ENCODE data around the gene VPS41.

VPS41 gene

DNA sequence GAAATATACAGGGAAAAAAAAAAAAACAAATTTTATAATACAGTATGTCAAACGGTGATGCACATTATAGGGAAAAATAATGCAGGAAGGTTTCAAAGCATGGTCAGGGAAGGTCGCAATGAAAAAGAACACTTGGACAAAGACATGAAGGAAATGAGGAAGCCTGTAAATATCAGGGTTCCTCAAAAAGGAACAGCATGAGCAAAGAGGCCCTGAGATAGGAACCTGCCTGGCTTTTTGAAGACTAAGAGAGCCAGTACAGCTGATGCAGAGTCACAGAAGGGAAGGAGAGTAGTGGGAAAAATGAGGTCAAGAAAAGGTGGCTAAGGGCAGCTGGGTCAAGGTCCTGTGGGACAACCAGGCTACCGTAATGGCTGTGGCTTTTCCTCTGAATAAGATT lies 1.9 kb downstream of the VPS41 start:
- DNase-seq (ENCODE audit: low read depth, low spot score) = no peak

DNA sequence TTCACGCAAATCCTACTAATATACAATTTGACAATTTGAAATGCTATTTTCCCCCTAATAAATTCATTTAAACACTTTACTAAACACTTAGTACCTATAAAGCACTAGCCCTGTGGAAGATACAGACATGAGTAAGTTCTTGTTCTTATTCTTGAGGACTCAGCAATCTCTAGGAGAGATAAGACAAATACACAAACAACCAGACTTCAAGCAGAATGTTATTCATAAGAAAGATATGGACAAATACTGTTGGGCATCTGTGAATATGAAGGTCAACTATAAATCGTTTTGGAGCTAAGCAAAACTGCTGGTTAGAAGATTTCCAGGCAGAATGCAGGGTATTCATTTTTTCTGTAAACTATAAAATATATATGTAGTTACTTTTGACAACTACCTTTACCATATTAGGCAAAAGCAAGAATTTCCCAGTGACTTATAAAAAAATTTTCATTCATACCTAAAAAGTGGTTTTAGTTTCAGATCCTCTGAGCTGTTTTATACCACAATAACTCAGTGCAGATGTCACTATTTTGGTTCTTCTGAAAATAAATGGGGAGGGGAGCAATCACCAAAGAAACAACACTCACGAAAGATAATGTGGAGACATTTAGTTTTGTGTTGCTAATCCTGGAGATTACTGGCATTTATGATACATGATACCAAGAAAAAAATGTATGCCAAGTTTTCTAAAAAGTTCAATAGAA lies 3.8 kb downstream of the VPS41 start:
- DNase-seq (ENCODE audit: low read depth, low spot score) = no peak

DNA sequence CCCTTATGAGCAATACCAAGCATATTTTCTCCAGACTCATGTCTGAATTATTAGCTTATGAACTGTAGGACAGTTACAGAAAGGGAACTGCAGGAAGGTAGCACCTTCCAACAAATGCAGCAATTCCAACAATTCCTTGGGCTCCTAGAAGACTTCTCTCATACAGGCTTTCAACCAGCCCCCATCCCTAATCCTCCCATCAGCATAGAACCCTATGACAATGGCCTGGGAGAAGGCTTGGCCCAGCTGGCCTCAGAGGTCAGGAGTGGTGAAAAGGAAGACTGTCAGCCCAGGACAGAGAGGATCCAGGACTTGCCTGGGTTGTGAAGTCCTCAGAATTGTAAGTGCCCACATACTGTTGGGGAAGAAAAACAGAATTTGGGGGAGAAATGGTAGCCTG lies 5.9 kb downstream of the VPS41 start:
- DNase-seq (ENCODE audit: low read depth, low spot score) = no peak

DNA sequence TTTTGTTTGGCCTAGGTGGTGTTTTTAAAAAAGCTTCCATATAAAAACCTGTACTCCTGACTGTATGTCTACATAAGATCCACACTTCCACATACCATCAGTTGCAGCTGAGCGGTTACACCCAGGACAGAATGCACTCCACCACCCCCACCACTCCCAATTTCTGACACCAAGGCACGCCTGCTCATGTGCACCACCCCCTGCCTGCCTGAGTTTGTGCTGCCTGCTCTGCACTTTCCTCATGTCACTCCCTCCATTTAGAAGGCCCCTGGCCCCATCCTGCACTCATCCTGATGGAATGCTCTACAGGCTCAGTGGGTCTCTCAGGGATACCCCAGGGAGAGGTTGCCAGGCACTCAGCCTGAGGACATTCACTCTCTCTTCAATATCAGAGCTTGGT lies 6.5 kb downstream of the VPS41 start:
- no peak for DNase-seq (ENCODE audit: low read depth, low spot score)

DNA sequence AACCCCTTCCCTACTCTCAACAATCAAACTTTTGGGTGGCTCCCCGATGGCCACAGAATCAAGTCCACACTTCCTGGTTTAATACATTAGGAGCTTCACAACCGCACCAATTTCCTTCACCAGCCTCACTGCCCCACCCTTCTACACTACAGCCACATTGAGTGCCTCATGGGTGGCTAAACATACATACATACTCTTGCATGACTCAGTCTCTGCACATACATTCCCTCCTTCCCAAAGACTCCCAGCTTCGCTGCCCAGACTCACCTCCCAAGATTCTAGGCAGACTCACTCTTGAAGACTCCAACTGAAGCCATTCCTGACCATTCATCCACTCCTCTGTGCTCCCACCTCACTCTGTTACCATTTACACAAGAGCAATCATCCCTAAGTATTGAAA lies 15.9 kb downstream of the VPS41 start:
- no peak for DNase-seq (ENCODE audit: low read depth, low spot score)

DNA sequence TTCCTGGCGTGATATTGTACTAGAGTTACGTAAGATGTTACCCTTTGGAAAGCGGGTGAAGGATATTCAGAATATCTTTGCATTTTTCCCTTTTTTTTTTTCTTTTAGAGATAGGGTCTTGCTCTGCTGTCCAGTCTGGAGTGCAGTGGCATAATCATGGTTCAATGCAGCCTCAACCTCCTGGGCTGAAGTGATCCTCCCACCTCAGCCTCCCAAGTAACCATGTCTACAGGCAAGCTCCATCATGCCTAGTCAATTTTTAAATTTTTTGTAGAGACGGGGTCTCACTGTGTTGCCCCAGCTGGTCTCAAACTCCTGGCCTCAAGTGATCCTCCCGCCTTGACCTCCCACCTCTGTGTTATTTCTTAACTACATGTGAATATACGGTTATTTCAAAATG lies 18.4 kb downstream of the VPS41 start:
- no peak for DNase-seq (ENCODE audit: low read depth, low spot score)

DNA sequence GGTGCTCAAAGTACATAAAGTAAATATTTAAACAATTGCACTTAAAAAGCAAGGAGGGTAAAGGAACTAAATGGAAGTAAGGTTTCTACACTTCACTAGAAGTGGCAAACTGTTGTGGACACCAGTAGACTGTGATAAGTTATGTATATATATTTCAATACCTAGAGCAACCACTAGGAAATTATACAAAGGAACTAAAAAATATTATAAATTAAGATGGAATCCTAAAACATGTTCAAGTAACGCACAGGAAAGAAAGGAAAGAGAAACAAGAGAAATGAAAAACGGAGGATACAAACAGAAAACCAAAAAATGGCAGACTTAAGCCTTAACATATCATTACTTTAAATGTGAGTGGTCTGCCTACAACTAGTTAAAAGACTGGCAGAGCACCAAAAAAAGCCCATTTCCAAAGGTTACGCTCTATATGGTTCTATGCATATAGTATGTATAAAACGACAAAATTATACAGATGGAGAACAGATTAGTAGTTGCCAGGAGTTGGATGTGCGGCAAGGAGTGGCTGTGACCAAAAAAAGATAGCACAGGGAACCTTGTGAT lies 19.0 kb downstream of the VPS41 start:
- no peak for DNase-seq (ENCODE audit: low read depth, low spot score)

DNA sequence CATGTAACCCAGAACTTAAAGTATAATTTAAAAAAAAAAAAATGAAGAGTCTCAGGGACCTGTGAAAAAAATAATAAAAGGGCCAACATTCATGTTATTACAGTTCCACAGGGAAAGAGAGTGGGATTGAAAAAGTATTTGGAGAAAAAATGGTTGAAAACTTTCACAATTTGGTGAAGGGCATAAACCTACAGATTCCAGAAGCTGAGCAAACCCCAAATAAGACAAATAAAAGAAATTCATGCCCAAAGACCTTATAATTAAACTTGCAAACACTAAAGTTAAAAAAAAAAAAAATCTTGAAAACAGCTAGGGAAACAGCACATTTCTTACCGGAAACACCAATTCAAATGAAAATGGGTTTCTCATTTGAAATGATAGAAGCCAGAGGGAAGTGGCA lies 19.9 kb downstream of the VPS41 start:
- DNase-seq (ENCODE audit: low read depth, low spot score) = no peak

DNA sequence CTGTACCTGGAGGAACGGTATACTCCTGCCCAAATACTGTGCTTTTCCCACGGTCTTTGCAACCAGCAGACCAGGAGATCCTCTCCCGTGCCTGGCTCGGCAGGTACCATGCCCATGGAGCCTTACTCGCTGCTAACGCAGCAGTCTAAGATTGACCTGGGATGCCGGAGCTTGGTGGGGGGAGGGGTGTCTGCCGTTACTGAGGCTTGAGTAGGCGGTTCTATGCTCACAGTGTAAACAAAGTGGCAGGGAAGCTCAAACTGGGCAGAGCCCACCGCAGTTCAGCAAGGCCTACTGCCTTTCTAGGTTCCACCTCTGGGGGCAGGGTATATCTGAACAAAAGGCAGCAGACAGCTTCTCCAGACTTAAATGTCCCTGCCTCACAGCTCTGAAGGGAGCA lies 22.7 kb downstream of the VPS41 start:
- no peak for DNase-seq (ENCODE audit: low read depth, low spot score)

DNA sequence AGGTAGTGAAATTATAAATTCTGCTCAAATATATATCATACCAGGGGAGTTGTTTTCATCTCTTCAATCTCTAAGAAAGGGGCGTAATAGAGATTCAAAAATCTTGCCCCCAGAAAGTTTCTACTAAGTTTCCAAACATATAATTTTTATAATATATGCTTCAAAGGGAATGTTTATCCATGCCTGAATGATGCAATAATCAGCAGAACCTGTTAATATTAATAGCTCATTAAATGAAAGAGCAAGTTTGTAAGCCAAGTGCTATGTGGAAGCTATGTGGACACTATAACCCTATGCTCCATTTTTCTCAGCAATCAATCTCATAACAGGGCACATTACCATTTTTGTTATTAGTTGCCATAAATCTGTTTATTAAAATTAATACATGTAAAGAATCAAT lies 25.3 kb downstream of the VPS41 start:
- no peak for DNase-seq (ENCODE audit: low read depth, low spot score)

DNA sequence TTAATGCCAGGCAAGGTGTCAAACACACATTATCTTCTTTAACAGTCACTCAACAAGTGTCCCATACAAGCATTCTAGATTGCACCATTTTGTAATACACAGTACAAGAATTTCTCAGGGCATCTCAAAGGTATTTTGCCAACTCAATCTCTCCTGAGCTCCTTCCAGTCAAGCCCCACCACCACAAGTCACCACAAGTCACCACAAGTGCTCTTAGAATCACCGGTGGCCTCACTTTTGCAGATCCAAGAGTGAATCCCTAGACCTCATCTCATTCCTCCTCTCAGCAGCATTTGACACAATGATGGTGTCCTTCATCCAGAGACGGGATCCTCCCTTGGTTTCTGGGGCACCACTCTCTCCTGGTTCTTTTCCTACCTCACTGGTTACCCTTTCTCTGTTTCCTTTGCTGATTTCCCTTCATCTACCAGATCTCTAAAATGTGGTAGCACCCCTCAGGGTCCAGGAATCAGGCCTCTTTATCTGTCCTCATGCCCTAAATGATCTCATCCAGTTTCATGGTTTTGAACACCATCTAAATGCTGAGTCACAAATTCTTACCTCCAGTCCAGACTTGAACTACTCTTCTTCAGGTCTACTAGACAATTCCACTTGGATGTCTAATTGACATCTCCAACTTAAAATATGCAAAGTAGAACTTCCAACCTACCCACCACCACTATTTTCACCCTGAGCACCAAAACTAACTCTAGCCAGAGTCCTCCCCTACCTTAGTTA lies 26.9 kb downstream of the VPS41 start:
- DNase-seq (ENCODE audit: low read depth, low spot score) = no peak

DNA sequence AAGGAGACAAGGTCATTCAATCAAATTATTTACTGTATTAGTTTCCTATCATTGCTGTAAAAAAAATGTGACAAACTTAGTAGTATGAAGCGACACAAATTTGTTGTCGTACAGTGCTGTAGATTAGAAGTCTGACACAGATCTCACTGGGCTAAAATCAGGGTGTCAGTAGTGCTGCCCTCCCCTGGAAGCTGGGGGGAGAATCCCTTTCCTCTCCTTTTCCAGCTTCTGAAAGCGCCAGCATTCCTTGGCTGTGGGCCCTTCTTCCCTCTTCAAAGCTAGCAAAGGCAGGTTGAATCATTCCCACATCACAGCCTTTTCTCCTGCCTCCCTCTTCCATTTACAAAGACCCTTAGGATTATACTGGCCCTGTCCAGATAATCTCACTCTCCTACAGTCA lies 28.0 kb downstream of the VPS41 start:
- no peak for DNase-seq (ENCODE audit: low read depth, low spot score)

DNA sequence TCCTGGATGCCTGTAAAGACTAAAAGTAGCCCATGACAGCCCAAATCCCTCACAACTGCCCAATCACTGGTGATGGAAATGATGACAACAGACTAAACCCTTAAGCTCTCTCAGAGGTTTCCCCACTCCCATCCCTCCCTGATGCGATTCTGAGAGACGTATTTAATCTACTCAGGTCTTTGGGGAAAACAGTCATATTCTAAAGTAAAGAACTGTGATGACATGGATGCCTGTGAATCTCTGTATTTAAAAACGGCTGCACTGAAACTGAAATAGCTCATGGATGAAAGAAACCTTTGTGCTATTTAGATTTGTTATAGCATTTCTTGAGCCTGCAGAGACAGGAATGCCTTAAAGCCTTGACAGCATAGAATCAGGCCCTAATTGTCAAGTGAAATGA lies 28.5 kb downstream of the VPS41 start:
- DNase-seq (ENCODE audit: low read depth, low spot score) = no peak

DNA sequence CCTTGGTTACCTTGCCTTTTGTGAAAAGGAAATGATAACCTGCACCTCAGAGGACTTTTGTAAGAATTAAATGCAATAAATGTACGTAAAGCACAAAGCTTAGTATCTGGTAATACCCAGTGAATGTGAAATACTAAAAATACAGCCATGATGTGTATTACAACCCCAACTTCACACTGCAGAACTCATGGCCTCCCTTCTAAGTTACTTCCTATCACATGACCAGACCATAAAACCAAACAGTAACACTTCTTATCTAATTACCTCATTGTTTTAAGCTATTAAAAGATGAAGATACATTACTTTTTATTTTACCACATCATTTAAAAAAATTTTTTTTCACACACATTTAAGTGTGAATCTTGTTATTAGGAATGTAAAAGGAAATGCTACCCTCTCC lies 29.0 kb downstream of the VPS41 start:
- DNase-seq (ENCODE audit: low read depth, low spot score) = no peak

DNA sequence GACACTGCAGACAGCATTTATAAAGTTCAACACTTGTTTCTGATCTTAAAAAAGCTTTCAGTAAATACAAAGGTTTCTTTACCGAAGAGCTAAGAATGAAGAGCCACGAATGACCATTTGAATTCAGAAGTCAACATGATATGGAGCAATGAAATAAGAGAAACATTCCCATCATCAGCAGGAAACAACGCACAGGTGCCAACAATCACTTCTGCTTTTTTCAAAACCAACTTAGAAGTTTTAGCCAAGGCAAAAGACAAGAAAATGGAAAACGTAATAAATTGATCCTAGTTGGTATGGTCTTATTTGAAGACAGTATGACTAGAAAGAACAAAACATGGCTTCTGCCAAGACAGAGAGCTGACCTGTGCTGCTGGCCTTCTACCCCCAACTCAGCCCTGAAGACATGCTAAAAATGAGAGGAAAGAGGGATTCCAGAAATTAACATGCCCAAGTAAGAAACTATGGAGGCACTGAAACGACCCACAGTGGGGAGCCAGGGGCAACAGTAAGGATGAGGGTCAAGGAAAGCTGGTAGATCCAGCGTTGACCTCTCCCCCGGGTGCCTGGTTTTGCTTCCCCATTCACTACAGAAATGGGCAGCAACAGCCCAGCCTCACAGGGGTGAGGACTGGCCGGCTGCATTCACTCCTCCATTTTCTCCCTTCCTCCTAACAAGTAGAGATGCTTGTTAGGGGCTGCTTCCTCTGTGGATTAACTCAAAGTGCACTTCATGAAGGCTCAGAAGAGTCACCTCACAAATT lies 30.1 kb downstream of the VPS41 start:
- no peak for DNase-seq (ENCODE audit: low read depth, low spot score)

DNA sequence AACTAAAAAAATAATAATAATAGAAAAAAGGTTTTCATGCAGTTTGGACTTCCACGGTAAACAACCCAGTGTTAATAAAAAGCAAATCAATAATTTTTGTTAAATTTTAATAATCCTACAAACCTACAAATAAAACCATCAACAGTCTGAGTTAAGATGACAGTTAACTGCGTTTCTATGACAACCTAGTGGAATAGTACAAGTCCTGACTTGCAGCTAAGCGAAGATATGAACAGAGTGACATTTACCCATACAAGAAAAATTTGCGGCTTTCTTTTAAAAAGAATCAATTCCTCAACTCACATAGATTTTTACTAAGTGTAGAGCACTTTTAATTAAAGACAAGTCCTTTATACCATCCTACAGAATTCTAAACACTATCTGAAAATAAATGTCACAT lies 35.6 kb downstream of the VPS41 start:
- no peak for DNase-seq (ENCODE audit: low read depth, low spot score)

DNA sequence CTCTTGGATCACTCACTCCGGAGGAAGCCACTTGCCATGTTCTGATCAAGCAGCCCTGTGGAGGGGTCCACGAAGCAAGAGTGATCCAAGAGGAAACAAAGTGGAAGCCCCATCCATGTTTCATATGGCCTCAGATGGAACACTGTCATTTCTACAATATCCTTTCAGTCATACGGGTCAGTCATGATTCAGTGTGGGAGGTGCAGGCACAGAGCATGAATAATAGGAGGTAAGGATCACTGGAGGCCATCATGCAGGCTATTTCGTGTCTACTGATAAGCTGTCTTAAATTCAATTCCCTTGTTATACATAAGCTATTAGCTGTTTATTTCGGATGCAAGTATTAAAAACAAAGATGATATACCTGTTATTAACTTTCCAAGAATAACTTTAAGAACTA lies 36.8 kb downstream of the VPS41 start:
- no peak for DNase-seq (ENCODE audit: low read depth, low spot score)

DNA sequence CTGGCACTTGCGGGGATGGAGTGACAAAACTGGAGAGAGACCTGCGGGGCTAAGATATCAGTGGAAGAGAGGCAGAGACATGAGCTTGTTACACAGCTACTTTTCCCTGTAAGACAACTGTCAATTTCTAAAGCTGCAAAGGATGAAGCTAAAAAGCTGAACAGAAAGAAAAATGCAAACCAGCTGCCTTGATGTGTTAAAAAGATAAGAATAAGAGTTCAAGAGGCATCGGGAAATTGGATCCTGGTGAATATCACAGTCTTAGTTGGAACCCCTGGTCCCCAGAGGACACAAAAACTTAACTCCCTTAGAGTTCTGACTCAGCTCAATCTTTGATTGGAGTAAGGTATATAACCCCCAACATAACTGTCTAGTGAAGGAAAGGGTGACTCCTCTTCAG lies 38.8 kb downstream of the VPS41 start:
- no peak for DNase-seq (ENCODE audit: low read depth, low spot score)

DNA sequence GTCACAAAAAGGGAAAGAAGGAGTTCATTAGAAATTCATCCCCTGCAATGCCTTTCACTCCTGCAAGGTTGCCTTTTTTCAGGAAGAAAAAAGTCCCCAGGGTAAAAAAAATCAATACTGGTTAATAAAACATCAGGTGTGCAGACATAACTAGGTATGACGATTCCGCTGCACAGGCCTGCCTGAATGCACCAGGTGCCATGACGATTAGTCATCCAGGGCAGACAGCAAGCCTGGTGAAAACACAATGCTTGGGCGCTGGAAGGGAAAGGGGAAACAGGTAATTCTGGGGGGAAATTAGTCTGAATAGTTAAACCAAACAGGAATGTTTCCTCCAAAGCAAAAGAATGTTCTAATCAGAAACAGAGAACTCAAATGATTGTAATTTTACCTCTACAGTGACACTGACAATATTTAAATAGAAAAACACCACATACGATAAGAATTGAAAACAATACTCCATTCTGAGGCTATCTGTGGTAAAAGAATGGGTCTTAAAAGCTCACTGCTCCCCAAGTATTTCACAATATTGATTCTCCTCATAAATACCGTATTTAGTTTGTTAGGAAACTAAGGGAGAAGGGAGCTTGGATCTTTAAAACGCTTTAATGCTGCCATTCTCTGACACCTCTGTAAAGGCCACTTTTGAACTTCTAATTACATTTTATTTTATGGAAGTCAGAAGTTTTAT lies 45.2 kb downstream of the VPS41 start:
- DNase-seq (ENCODE audit: low read depth, low spot score) = no peak

DNA sequence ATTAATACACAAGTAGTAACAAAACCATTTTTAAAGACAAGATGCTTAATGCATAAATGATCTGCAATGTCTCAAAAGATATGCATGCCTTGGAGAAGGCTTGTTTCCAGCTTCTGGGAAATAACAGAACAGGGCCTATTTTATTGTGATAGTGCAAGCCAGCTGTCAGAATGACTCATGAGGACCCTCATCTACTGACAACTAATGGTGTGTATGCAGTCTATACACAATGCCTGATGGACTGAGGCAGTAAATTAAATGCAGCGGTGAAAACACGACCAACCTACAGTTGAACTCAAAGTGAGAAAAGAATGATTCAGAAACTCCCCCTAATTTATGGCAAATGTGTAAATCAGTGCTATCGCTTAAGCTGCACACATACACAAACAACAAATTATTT lies 46.3 kb downstream of the VPS41 start:
- DNase-seq (ENCODE audit: low read depth, low spot score) = no peak

DNA sequence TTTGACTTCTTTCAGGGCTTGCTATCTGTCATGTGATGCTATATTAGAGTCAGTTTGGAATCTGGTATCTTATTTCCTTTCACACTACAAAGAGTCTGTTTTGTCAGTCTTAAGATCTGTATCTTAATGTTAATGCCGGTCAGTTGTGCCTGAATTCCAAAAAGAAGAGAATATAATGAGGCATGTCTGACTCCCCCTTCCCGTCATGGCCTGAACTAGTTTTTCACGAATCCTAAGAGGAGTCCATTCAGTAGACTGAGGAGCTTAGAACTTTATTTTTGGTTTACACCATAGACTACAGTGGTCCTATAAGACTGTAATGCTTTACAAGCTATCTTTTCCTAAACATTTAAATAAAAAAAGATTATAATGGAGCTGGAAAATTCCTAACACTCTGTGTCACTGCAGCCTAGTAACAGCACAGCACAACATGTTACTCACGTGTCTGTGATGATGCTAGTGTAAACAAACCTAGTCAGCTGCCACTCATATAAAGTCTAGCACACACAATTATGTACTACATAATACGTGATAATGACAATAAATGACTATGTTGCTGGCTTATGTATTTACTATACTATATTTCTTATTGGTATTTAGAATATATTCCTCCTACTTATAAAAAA lies 50.6 kb downstream of the VPS41 start:
- no peak for DNase-seq (ENCODE audit: low read depth, low spot score)

DNA sequence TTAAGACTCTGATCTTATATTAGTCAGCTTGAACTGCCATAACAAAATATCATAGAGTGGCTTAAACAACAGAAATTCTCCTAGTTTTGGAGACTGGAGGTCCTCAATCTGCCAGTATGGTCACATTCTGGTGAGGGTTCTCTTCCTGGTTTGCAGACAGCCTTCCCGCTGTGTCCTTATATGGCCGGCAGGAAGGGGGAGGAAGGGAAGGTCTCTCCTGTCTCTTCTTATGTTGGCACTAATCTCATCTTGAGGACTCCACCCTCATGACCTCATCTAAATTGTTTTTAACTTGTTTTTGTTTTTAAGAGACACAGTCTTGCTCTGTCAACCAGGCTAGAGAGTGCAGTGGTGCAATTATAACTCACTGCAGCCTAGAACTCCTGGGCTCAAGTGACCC lies 53.1 kb downstream of the VPS41 start:
- no peak for DNase-seq (ENCODE audit: low read depth, low spot score)
